Amniotic epithelial cell (primary cell): ENCODE data around the gene OXLD1.

Experiments used
- DNase-seq: peaks from one replicate; pipeline ENCODE4 v3.0.0-alpha.2; 2010; ENCODE audit warnings: low read depth

Gene OXLD1

GRCh38 chr17:81666342-81667191 is at the start of gene OXLD1, which contains the start of gene CCDC137:
TSS of gene OXLD1 (minus strand) at chr17:81666605. CDS start at chr17:81666577, 28 bp downstream.
TSS of gene CCDC137 (plus strand) at chr17:81666737. CDS start at chr17:81666767, 30 bp downstream.
- peak; percentile 95 for DNase-seq

DNA sequence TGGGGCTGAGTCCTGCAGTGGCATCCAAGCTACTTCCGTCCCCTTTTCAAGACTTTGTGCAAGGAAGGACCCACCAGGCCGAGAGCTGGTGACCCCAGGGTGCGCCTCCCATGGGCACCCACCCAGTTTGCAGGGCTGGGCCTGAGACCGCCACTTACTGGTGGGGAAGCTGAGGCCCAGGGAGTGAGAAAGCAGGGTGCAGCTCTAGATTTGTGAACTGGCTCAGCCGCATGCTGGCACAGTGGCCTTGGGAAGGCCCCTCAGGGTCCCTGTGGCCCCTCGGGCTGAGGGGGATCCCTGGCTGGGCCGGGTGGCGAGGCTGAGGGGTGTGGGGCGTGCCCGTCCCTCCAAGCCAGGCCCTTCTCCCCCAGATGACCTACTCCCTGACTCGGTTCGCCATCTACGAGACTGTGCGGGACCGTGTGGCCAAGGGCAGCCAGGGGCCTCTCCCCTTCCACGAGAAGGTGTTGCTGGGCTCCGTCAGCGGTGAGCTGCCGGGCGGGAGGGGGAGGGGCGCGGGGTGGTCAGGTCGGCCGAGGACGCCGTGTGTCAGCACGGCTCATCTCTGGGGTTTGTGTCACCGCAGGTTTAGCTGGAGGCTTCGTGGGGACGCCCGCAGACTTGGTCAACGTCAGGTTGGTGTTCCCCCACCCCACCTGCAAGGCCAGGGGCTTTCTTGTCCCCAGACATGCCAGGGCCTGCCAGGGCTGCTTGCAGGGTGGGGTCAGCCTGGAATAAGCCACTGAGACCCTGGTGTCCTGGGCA is 48.9 kb upstream of the OXLD1 start:
- DNase-seq: no peak

DNA sequence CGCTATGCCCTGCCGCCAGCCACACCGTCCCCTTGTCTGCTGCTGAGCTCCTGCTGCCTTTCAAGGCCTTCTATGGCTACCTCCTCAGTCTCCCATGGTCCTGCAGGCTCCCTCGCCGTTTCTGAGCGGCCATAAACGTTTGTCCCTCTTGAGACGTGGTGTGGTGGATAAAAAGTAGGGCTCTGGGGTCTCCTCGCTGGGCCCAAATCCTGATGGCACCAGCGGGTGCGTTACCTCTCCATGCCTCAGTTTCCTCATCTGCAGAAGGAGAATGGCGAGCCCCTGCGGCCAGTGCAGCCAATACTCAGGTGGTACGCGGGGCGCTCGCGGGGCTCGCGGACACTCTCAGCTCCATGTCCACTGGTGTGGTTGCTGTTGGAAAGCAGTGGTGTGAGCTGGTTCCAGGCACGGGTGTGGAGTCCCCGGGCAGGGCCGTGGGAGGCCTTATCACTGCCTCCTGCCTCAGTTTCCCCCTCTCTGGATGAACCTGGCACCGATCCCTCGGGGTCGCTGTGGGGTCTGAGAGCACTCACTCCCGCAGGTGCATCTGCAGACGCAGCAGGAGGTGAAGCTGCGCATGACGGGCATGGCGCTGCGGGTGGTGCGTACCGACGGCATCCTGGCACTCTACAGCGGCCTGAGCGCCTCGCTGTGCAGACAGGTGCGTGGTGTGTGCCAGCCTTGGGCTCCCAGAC is 48.2 kb upstream of the OXLD1 start:
- no peak for DNase-seq

DNA sequence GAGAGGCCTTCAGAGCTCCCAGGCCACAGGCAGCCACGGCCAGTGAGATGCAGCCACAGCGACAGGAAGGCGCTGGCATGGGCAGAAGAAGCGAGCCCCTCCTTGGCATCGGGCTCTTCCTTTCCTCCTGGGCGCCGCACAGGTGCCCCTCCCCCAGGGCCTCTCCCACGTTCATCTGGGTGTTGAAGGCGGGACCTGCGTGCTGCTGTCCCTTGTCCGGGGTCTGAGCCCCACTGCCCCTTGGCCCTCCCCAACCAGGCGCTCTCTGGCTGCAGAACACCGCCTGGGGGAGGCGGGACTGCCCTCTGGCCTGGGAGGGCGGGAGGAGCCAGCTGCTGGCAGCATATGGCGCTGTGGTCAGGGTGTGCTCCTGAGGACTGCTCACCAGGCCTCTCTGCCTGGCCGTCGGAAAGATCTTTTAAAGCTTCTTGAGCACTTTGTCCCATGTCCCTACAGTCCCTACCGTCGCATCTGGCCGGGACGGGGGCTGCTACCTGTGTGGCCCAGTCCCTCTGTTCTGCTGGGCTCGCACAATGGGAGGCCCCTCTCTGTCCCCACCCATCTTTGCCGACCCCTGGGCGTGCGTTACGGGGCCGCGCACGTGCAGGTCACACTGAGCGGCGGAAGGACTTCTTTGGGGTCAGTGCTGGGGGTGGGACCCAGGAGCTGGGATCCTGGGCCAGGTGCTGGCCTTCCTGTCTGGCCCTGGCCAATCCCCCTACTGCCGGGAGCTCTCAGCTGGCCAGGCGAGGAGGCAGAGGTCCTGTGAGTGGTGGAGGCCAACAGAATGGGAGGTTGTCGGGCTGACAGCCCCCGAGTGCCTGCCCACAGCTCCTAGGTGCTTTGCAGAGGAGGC is 47.4 kb upstream of the OXLD1 start:
- no peak for DNase-seq

DNA sequence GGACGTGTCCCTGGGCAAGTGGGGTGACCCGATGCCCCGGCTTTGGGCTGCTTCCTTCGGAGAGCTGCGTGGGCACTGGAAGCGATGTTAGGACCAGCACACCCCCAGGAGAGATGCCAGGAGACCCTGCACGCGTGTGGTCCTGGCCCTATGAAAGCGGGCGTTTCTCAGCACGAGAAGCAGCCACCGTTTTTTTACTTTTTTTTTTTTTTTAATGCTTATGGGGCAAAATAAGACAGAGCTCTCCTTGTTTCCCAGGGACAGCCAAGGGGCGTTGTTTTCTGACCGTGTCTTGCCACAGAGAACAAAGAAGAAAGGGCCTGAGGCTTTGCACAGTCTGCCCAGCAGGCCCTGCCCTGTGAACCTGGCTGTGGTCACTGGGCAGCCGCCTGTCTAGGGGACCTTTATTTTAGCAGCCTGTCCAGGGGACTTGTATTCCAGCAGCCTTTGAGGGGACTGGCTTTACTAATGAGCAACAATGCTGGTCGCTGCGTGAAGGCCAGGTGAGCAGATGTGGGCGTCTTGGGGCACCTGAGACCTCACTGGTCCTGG is 46.7 kb upstream of the OXLD1 start:
- DNase-seq: no peak

GRCh38 chr17:81712468-81713003 is 46.1 kb upstream of the OXLD1 start:
- no peak for DNase-seq

- DNase-seq: peak; percentile 70
These were observed 45.5 kb upstream of the OXLD1 start, which contains the start of gene SLC25A10 for GRCh38 chr17:81711814-81712467. TSS of gene SLC25A10 (plus strand) at chr17:81712284. CDS start at chr17:81712427, 143 bp downstream.

DNA sequence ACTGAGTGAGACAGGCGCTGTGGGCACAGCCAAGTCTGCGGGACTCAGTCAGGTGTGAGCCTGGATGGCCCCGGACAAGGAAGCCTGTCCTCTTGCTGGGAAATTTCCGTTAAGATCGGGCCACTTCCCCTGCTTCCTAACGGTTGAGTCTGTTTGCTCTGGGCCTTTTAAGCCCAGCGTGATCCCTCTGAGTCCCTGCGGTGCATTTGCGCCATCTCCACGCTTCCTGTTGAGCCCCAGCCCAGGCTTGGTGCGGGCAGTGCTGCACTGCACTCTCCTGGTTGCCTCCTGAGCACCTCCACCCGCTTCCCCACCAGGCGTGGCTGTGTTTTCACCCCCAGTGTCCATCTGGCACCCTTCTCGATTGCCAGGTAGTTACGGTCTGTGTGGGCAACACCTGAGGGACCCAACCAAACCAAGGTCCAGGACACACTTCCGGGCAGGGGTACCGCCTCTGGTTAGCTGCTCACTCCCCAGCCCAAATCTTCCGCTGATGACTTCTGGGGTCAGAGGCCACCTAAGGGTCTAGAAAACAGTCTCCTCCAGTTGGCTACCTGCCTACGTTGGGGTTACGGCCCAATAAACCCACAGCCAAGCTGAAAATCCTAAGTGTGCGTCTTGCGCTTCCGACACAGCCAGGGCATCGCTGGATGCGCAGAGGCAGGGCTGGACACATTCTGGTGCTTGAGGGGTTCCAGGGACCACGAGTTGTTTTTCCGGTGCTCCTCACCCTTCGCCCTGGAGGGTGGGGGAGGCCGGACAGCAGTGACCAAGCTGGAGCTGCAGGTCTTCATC is 44.3 kb upstream of the OXLD1 start:
- DNase-seq: peak; percentile 41

DNA sequence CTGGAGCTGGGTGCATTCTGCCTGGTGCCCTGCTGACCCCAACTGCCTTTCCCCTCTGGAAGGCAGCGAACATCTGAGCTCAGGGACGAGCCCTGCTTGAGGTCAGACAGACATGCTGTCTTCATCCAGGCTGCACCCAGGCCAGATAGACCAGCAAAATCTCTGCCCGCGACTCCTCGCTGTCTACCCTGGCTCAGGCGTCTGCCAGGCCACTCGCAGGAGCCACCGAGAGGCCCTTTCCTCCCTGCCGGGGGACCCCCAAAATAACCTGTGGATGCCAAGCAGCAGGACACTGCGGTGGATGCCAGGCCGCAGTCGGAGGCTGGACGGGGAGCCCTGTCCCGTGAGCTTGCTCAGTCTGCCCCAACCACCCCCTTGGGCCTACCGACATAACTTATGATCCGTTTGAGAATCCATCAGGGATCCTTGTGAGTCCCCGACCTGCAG is 42.4 kb upstream of the OXLD1 start:
- no peak for DNase-seq

- DNase-seq: no peak
These were observed 41.6 kb upstream of the OXLD1 start for GRCh38 chr17:81707725-81708646.

GRCh38 chr17:81706757-81707624 is 40.6 kb upstream of the OXLD1 start:
- DNase-seq: no peak

GRCh38 chr17:81706232-81706611 is 39.8 kb upstream of the OXLD1 start:
- DNase-seq: no peak

GRCh38 chr17:81705518-81706231 is 39.3 kb upstream of the OXLD1 start:
- DNase-seq: no peak

- no peak for DNase-seq
These were observed 37.6 kb upstream of the OXLD1 start for GRCh38 chr17:81703747-81704654.

GRCh38 chr17:81702934-81703746 is 36.7 kb upstream of the OXLD1 start, which contains the start of gene MRPL12:
TSS of gene MRPL12 (plus strand) at chr17:81703367. CDS start at chr17:81703502, 135 bp downstream.
- DNase-seq: peak; percentile 87
